ENCODE measurements around the gene HELZ2.
"Not testable (repeated sequence)": the region's sequence is repeated elsewhere in the genome, so short reads cannot be mapped to it uniquely, and the experiment has no call there.

The HELZ2 gene, protein sequence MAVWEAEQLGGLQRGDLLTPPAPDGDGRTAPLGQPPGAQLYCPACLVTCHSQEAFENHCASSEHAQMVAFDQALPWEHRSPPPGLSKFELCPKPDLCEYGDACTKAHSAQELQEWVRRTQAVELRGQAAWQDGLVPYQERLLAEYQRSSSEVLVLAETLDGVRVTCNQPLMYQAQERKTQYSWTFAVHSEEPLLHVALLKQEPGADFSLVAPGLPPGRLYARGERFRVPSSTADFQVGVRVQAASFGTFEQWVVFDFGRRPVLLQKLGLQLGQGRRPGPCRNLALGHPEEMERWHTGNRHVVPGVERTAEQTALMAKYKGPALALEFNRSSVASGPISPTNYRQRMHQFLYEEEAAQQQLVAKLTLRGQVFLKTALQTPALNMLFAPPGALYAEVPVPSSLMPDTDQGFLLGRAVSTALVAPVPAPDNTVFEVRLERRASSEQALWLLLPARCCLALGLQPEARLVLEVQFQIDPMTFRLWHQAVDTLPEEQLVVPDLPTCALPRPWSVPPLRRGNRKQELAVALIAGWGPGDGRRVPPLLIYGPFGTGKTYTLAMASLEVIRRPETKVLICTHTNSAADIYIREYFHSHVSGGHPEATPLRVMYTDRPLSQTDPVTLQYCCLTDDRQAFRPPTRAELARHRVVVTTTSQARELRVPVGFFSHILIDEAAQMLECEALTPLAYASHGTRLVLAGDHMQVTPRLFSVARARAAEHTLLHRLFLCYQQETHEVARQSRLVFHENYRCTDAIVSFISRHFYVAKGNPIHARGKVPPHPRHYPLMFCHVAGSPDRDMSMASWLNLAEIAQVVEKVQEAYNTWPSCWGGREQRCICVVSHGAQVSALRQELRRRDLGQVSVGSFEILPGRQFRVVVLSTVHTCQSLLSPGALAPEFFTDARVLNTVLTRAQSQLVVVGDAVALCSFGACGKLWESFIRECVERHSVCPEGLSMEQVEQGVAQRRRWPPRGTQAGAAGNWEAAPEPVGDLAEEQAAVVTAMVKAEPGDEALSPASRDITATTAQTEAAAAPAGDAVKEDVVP (N-terminal part only)

DNA sequence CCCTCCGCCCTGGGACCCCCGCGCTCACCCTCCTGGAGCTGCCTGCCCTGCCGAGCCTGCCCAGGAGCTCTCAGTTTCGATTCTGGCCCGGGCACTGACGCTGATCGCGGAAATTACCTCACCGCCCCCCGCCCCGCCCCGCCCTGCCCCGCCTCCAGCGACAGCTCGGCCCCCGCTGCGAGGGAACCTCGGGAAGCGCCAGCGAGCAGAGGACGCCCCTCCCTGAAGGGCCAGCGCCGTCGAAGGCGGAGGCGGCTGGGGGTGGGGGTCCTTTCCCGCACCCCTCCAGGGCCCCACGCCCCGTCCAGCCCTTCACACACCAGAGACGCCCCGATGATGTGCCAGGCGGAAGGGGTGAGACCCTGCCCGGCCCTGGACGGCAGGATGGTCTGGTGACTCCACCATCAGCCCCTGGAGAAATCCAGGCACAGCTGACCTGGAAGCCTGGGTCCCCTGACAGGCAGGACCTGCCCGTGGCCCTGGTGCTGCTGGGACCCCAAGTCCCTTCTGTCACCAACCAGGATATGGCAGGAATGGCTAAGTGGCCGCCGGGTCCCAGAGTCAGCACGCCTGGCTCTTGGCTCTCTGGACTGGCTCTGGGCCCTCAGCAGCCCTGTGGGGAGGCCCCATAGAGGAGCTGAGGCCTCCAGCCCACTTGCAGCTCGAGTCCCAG lies at the start of gene HELZ2:
Gene HELZ2 (minus strand): TSS at position 84 of the 673 bp plus-strand sequence. CDS start 1,854 bp downstream, outside the sequence.
- DNase-seq (ENCODE audit: low read depth), result peak; percentile 27

DNA sequence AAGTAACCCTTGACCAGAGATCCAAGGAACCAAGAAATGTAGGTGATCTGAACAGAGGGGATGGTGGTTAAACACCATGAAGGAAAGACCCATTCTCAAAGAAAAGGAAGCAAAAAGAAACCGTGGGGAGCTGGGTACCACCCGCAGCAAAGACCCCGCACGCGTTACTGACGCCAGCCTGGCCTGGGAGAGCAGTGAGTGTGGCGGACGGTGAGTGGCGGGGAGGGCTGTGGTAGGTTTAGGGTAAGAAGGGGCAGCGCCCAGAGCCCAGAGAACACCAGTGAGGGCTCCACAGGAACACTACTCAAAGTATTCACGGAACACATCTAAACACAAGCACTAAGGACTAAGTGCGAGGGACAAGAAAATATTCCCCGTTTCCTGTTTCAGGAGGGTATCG lies 48.7 kb upstream of the HELZ2 start:
- DNase-seq (ENCODE audit: low read depth), result no peak

DNA sequence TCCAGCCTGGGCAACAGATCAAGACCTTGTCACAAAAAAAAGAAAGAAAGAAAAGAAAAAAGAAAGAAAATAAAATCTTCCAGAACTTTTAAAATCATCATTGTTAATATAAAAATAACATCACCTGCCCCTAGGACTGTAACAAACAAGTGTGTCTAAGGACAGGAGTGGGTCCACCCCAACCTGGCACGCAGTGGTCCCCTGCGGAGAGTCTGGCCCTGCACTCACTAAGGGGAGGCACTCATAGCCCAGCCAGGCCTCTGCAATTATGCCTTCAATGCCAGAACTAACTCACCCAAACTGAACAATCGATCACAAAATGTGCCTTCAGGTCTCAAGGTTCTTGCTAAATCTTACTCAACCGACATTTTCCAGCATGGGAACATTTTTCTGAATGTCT lies 48.1 kb upstream of the HELZ2 start:
- no peak for DNase-seq (ENCODE audit: low read depth)

DNA sequence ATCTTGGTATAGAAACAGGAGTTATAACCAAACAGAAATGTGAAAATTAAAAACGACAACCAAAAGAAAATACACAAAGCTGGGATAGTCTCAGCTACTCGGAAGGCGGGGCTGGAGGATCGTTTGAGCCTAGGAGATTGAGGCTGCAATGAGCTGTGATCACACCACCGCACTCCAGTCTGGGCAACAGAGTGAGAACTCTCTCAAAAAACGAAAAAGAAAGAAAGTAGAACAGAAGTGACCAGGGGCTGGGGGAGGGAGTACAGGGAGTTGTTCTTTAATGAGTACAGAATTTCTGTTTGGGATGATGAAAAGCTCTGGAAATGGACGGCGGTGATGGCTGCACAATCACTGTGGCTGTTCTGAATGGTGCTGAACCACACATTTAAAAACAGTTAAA lies 47.0 kb upstream of the HELZ2 start:
- no peak for DNase-seq (ENCODE audit: low read depth)

DNA sequence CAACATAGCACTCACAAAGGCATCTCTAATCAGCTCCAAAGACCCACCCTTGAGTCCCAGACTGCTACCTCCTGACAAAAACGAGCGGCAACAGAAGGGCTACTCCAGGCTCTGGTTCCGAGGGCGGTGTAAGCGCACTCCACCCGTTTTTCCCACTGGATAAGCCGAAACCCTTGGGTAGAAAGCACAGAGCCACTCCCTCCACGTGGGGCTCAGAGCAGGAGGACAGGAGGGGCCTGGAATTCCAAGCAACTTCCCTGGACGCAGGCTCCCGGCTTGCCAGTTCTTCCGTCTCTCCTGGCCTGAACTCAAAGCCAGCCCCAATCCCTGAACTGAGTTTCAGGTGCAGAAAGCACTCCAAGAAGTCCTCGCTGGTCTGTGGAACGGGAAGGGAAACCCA lies 45.5 kb upstream of the HELZ2 start:
- no peak for DNase-seq (ENCODE audit: low read depth)

DNA sequence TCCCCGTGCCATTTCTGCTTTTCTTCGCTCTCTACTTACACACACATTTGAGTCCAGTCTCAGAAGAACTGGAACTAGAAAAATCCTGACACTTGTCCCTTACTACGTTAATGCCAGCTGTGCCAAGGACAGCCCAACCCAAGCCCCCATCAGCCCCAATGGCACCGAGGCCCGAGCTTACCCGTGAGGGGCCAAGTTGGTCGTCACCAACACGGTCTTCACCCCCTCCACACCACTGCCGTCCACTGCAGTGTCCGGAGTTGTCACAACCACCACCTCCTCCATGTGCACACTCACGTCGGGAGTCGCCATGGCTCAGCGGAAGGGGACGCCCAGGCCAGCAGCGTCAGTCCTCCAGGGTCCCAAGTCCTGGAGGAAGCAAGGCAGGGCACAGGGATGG lies 45.0 kb upstream of the HELZ2 start:
- DNase-seq (ENCODE audit: low read depth), result no peak

DNA sequence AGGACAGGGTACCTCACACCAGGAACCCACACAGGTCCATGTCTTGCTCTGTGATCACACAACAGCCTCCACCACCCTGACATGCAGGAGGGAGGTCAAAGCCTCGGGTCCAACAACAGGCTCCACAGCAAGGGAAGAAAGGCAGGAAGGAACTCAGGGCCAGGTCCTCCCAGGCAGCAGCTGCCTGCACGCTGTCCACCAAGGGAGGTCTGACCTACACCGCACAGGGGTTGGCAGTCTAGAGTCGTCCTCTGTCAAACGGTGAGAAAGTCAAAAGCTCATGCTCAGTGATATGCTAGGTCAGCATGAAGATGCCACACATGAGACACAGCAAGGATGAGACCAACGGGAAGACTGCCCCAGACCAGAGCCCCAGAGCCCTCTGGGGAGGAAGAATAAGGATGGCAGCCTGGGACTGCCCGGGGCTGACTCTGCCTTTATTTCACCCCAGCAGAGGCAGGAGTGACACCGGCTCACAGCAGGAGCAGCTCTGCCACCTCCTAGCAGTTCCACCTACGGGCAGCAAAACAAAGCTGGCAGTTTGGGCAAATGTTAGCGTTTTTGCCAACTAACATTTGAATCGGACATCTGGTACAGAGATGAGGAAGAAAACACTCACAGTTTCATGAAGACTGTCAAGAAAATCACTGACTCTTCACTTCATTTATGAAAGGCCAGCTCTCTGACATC lies 44.4 kb upstream of the HELZ2 start:
- no peak for DNase-seq (ENCODE audit: low read depth)

DNA sequence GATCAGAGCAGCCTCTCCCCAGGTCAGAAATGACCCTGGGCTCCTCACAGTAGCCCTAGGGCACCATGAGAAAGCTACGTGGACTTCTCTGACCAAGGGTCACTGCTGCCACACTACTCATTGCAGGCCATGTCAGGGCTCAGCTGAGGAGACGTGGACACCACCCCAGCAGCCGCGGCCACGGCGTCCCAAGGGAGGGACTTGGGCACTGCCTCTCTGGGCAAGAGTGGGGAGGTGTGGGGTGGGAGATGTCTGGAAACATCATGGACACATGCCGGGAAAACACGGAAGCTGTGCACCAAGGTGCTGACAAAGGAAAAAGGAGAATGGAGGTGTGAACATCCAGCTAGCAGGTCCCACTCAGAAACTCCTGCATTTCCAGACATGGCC lies 43.8 kb upstream of the HELZ2 start:
- DNase-seq (ENCODE audit: low read depth), result no peak

DNA sequence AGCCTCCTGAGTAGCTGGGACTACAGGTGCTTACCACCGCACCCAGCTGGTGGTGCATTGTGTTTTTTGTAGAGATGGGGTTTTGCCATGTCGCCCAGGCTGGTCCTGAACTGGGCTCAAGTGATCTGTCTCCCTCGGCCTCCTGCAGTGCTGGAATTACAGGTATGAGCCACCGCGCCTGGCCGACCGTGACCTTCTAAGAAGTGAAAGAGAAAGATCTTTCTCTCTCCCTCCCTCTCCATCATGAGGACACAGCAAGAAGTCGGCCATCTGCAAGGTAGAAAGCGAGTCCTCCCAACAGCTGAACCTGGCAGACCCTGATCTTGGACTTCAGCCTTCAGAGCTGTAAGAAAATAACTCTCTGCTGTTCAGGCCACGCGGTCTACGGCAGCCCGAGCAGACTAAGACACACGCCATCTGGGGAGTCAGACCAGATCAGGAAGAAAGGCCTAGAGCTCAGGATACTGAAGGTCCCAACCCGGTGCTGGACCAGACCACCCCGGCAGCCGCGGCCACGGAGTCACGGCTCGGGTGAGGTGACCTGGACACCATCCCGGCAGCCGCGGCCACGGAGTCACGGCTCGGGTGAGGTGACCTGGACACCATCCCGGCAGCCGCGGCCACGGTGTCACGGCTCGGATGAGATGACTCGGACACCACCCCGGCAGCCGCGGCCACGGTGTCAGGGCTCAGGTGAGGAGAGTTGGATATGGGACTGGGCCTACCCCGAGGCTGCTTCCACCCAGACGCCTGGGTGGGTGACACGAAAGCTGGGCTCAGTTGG lies 43.2 kb upstream of the HELZ2 start:
- DNase-seq (ENCODE audit: low read depth), result no peak

DNA sequence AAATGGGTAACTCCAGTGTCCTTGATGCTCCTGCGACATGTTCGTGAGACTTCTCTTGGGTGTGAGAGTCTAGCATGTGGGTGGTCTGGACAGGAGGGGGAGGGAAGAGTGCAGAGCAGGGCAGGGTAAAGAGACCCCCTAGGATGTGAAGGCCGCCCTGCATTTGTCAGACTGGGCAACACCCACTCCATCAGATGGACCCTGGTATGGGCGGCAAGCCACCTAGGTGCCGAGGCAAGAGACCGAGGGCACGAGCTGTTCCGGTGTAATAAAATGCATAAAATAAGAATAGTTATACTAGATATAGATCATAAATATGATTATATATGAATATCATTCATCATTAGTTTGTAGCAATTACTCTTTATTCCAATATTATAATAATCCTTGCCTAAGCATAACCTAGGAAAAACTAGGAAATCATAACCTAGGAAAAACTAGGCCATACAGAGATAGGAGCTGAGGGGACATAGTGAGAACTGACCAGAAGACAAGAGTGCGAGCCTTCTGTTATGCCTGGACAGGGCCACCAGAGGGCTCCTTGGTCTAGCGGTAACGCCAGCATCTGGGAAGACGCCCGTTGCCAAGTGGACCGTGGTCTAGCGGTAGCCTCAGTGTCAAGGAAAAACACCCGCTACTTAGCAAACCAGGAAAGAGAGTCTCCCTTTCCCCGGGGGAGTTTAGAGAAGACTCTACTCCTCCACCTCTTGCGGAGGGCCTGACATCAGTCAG lies 40.0 kb upstream of the HELZ2 start:
- not testable (repeated sequence) for DNase-seq (ENCODE audit: low read depth)

DNA sequence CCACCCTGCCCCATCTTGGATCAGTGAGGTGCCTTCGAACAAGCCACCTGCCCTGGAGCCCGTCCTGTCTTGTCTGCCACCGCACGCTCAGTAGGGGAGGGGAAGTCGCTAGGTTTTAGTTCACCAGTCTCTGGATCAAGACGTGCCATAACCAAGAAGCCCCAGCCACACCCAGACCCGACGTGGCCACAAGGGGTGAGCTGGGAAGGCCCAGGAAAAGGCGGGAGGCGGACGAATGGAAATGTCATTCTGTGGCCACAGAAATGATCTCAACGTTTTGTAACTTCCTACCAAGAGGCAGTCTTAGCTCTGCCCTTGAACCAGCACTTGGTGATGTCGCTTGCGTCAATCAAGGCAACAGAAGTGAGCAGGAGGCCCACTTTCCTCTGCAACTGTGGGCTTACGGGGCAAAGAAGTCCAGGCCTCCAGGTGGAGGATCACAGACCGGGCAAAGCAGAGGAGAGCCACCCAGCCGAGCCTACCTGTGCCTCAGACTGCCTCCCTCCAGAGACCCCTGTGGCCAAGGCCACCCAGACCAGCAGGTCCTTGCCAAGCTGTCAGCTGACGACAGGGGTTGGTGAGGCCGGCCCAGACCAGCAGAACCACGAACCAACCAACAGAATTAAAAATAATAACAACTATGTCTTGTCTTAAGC lies 38.4 kb upstream of the HELZ2 start:
- no peak for DNase-seq (ENCODE audit: low read depth)

DNA sequence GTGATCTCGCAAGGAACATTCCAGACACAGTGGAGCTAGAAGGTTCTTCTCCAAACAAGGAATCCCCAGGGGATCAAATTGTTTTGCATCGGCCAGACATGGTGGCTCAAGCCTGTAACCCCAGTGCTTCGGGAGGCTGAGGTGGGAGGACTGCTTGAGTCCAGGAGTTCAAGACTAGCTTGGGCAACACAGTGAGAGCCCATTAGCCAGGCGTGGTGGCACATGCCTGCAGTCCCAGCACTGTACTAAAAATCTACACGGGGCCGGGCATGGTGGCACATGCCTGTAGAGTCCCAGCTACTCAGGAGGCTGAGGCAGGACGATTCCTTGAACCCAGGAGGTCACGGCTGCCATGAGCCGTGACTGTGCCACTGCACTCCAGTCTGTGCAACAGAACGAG lies 37.6 kb upstream of the HELZ2 start:
- no peak for DNase-seq (ENCODE audit: low read depth)

DNA sequence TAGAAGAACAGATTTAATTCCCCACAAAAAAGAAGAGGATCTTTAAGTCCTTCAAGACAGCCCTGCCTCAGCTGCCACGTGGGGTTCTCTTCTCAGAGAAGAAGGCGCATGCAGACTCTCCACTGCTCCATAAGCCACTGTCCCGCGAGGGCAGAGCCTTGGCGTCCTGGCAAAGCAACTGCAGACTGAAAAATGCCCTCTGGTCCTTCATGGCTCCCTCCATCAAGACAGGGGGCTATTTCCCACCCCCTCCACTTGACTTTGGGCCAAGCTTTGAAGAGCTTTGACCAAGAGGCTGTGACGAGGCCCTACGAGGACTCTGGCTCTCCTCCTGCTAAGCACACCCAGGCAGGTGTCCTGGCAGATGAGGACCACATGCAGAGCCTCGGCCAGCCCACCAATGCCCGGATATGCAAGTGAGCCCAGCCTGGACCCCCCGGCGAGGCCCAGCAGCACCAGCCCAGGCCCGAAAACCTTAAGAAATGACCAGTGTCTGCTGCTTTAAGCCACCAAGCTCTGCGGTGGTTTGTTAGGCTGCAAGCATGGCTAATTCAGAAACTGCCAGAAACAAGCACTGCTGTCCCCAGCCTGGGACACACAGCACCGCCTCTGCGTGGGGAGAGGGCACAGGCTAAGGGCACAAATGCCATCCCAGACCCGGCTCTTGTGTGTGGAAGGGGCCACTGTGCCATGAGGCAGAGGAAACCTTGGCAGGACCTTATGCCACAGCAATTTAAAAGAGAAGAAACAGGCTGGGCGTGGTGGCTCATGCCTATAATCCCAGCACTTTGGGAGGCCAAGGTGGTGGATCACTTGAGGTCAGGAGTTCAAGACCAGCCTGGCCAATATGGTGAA lies 36.8 kb upstream of the HELZ2 start:
- no peak for DNase-seq (ENCODE audit: low read depth)

DNA sequence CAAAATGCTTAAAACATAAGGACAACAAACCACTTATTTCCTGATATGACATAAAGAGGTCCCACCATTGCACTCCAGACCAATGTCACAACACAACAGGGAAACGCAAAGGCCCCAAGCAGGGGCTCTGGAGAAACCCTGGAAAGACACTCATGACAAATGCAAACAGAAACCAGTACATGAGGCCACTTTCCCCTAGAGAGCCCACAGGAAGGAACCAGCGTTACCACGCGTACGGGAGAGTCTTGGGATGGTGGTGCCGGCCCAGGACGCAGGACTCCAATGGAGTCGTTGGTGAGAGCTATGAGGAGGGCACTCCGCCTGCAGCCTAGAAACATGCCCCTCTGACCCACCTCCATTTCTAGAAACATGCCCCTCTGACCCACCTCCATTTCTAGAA lies 32.6 kb upstream of the HELZ2 start:
- DNase-seq (ENCODE audit: low read depth), result no peak

DNA sequence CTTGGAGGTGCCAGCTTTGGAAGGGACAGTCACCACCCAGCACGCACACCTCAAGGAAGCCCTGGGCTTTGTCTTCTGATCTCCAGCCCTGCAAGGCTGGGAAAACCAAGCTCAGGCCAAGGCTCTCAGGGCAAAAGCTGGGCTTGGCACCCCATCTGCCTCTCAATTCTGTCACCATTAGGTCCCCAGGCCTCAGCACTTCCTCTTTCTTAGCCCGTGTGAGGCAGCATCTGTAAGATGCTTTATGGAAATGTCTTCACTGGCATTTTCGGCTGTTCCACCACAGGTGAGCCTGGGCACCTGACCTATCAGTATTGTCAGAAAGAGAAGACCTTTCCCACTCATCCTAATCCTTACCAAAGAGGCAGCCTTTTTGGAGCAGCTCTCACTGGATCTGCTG lies 28.3 kb upstream of the HELZ2 start:
- DNase-seq (ENCODE audit: low read depth), result no peak

DNA sequence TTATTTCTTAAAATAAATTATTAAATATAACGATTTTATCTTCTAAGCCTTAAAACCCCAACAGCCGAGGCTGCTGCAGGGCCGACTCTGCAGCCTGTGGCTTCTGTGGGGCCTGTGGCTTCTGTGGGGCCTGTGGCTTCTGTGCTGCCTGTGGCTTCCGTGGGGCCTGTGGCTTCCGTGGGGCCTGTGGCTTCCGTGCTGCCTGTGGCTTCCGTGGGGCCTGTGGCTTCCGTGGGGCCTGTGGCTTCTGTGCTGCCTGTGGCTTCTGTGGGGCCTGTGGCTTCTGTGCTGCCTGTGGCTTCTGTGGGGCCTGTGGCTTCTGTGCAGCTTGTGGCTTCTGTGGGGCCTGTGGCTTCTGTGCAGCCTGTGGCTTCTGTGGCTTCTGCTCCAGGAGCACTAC lies 27.6 kb upstream of the HELZ2 start:
- not testable (repeated sequence) for DNase-seq (ENCODE audit: low read depth)

DNA sequence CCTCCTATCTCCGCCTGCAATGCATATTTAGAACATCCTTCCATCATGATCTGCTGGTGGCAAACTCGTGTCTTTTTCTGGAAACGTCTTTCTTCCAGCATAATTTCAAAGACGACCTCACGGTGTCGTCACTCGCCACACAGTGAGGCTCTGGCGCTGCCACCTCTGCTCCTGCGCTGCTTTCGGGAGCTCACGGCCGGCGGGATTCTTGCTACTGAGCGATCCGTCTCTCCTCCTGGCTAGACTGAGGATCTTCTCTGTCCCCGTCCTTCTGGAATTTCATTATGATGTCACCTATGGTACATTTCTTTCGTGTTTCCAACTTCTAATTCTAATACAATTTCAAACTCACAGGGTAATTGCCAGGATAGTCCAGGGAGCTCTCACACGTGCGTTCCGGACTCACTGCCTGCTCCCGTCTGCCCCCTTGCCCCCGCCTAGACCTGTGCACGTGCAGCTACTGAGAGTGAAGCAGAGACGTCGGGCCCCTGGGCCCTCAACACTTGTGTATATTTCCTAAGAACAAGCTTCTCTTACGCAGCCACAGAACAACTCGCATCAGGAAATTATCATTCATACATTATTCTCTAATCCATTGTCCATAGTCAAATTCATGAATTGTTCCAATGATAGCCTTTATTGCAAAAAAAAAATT lies 25.5 kb upstream of the HELZ2 start:
- DNase-seq (ENCODE audit: low read depth), result no peak
